ENCODE results near the gene OSBPL9. TPM values are rescaled to one million over a fixed set of nuclear protein-coding genes. Genes with fewer than 3 reads are reported as not detected.

OSBPL9 gene
- total RNA-seq, 1 experiment from 2014 or later: 67.6 TPM

DNA sequence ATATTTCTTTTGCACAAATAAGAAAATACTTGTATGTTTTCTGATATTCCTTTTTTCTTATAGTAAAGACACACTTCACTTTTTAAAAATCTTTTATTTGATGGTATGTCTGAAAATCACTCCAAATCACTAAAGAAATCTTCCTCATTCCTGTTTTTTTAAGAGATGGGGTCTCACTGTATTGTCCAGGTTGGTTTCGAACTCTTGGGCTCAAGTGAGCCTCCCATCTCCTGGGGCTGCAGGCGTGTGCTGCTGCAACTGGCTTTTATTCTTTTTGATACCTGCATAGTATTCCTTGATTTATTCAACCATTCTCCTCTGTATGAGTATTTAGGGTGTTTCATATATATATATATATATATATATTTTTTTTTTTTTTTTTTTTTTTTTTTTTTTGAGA, 88.1 kb downstream of the OSBPL9 start:
- no peak for DNase-seq
- no peak overlapping the region for H3K27ac Mint-ChIP-seq (ENCODE audit: unreplicated experiment)
- peaks cover 12% of the 10 kb centered on the region for H3K4me1 Mint-ChIP-seq (ENCODE audit: low read depth, unreplicated experiment)
- intact Hi-C loops (cut with micrococcal nuclease; ENCODE audit: unreplicated experiment): no loop called here
- H3K27me3 Mint-ChIP-seq (ENCODE audit: unreplicated experiment): no peaks in the 10 kb centered on the region
- CTCF ChIA-PET: interaction anchor here (0.6 kb wide), 1 partner anchor 56 kb away, joined by 4 read pairs; no protein-coding TSS in a partner anchor
- no peaks in the 10 kb centered on the region for H3K36me3 Mint-ChIP-seq (ENCODE audit: insufficient read depth, unreplicated experiment)
- H3K9me3 Mint-ChIP-seq (ENCODE audit: low read depth, unreplicated experiment): no peaks in the 10 kb centered on the region
- BruUV-seq (replicated peaks): no TSS peak
- TF ChIP-seq, protein P1, sequence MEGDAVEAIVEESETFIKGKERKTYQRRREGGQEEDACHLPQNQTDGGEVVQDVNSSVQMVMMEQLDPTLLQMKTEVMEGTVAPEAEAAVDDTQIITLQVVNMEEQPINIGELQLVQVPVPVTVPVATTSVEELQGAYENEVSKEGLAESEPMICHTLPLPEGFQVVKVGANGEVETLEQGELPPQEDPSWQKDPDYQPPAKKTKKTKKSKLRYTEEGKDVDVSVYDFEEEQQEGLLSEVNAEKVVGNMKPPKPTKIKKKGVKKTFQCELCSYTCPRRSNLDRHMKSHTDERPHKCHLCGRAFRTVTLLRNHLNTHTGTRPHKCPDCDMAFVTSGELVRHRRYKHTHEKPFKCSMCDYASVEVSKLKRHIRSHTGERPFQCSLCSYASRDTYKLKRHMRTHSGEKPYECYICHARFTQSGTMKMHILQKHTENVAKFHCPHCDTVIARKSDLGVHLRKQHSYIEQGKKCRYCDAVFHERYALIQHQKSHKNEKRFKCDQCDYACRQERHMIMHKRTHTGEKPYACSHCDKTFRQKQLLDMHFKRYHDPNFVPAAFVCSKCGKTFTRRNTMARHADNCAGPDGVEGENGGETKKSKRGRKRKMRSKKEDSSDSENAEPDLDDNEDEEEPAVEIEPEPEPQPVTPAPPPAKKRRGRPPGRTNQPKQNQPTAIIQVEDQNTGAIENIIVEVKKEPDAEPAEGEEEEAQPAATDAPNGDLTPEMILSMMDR (IDR thresholded peaks at IDR 0.05; ENCODE audit: unreplicated experiment): no peak
- no peak overlapping the region for H3K4me3 Mint-ChIP-seq (ENCODE audit: low read depth, unreplicated experiment)

DNA sequence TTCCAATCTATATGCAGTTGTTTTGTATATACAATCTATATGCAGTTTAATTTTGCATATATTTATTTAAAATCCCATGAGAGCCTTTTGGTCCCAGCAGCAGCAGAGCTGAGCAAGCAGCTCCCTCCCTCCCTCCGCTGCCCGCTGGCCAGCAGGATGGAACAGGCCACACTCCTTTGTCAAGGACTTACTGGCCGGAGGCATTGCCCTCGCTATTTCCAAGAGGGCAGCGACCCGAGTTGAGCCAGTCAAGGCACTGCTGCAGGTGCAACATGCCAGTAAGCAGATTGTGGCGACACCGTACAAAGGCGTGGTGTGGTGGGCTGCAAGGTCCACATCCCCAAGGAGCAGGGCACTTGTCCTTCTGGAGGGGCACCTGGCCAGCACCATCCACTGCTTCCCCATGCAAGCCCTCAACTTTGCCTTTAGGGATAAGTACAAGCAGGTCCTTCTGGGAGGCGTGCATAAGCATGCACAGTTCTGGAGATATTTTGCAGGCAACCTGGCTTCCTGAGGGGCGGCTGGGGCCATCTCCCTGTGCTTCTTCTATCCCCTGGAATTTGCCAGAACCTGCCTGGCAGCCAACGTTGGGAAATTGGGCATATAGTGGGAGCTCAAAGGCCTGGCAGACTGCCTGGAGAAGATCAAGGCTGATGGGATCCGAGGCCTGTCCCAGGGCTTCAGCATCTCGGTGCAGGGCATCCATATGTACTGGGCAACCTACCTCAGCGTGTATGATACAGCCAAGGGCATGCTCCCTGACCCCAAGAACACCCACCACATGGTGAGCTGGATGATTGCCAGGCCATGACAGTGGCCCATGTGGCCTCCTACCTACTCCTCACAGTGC, 92.2 kb downstream of the OSBPL9 start:
- Mint-ChIP-seq H3K27ac (ENCODE audit: unreplicated experiment) (no peak overlapping the region), H3K36me3 (ENCODE audit: insufficient read depth, unreplicated experiment) (no peaks in the 10 kb centered on the region), H3K4me1 (ENCODE audit: low read depth, unreplicated experiment) (peaks cover 8% of the 10 kb centered on the region), H3K27me3 (ENCODE audit: unreplicated experiment) (no peaks in the 10 kb centered on the region), H3K4me3 (ENCODE audit: low read depth, unreplicated experiment) (no peak overlapping the region), H3K9me3 (ENCODE audit: low read depth, unreplicated experiment) (no peaks in the 10 kb centered on the region)
- no TSS peak for BruUV-seq (replicated peaks)
- TF ChIP-seq, protein P1 (IDR thresholded peaks at IDR 0.05; ENCODE audit: unreplicated experiment): no peak
- CTCF ChIA-PET: interaction anchor here (1.0 to 1.5 kb wide), 3 partner anchors 9 to 11 kb away, joined by 3 read pairs; no protein-coding TSS in a partner anchor
- no peak for DNase-seq
- intact Hi-C loops (cut with micrococcal nuclease; ENCODE audit: unreplicated experiment): no loop called here

DNA sequence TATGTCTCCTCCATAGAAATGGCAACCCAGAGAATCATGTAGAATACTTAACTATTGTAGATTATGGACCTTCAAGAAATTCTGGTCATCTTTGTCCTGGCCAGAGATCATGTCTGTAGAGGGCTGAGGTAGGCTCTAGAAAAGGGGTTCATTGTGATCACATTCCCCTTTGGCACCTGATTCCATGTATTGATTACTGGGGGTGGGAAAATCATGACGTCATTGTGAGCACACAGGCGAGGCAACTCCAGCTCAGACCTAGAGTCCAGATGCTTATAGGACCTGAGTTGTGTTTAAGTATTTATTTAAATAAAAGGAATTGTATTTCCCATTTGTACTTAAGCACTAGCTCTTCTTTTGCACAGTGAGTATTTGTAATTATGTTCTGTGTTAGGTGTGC, 93.1 kb downstream of the OSBPL9 start:
- intact Hi-C loops (cut with micrococcal nuclease; ENCODE audit: unreplicated experiment): no loop called here
- TF ChIP-seq, protein P1 (IDR thresholded peaks at IDR 0.05; ENCODE audit: unreplicated experiment): no peak
- no peak overlapping the region for H3K4me3 Mint-ChIP-seq (ENCODE audit: low read depth, unreplicated experiment)
- no peaks in the 10 kb centered on the region for H3K9me3 Mint-ChIP-seq (ENCODE audit: low read depth, unreplicated experiment)
- no peaks in the 10 kb centered on the region for H3K36me3 Mint-ChIP-seq (ENCODE audit: insufficient read depth, unreplicated experiment)
- H3K27ac Mint-ChIP-seq (ENCODE audit: unreplicated experiment): no peak overlapping the region
- H3K27me3 Mint-ChIP-seq (ENCODE audit: unreplicated experiment): no peaks in the 10 kb centered on the region
- peaks cover 8% of the 10 kb centered on the region for H3K4me1 Mint-ChIP-seq (ENCODE audit: low read depth, unreplicated experiment)
- no TSS peak for BruUV-seq (replicated peaks)
- CTCF ChIA-PET: interaction anchor here (1.0 to 1.3 kb wide), 2 partner anchors 10 to 12 kb away, joined by 3 read pairs; no protein-coding TSS in a partner anchor
- no peak for DNase-seq

DNA sequence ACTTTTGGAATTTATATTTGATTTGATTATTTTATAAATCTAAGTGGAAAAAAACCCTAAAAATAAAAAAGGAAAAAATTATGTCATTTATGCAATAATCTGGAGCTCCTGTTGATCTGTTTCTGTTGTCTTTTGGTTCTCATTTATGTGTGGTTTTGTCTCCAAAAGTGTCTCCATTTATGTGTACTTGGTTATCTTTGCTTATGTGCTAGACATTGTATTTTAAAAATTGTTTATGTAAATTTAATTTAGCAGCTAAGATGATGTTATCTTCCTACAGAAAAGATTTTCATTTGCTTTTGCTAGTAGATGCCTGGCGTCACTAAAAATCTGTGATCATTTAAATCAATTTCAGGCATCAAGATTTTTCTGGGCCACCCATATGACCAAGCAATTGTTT, 95.7 kb downstream of the OSBPL9 start:
- H3K27ac Mint-ChIP-seq (ENCODE audit: unreplicated experiment): no peak overlapping the region
- intact Hi-C loops (cut with micrococcal nuclease; ENCODE audit: unreplicated experiment): no loop called here
- TF ChIP-seq, protein P1 (IDR thresholded peaks at IDR 0.05; ENCODE audit: unreplicated experiment): no peak
- H3K4me3 Mint-ChIP-seq (ENCODE audit: low read depth, unreplicated experiment): no peak overlapping the region
- DNase-seq: no peak
- no peaks in the 10 kb centered on the region for H3K36me3 Mint-ChIP-seq (ENCODE audit: insufficient read depth, unreplicated experiment)
- no peaks in the 10 kb centered on the region for H3K9me3 Mint-ChIP-seq (ENCODE audit: low read depth, unreplicated experiment)
- no peaks in the 10 kb centered on the region for H3K27me3 Mint-ChIP-seq (ENCODE audit: unreplicated experiment)
- CTCF ChIA-PET: interaction anchor here (0.6 kb wide), 1 partner anchor 161 kb away, joined by 3 read pairs; no protein-coding TSS in a partner anchor
- H3K4me1 Mint-ChIP-seq (ENCODE audit: low read depth, unreplicated experiment): peaks cover 7% of the 10 kb centered on the region
- no TSS peak for BruUV-seq (replicated peaks)

All from Calu3 (cell line).